HEK293 (cell line): ENCODE data around the gene LIN7C.

Experiments used
- CTCF ChIP-seq: fragments of 450-650 bp; formaldehyde crosslinking; IDR thresholded peaks from 2 replicates; pipeline ENCODE4 v1.5.1; 2016; ENCODE audit warnings: missing biosample characterization, missing genetic modification characterization
- SETDB1 ChIP-seq: IDR thresholded peaks from one replicate; pipeline ENCODE4 v1.6.1; 2017; ENCODE audit warnings: mild to moderate bottlenecking, low read length, moderate library complexity, mixed read lengths; ENCODE audit not compliant: insufficient read length
- YY1 ChIP-seq: fragments of 450-650 bp; formaldehyde crosslinking; IDR thresholded peaks from 2 replicates; pipeline ENCODE4 v1.5.1; 2018; ENCODE audit warnings: missing biosample characterization, missing genetic modification characterization
- ZNF449 ChIP-seq: fragments of 450-650 bp; formaldehyde crosslinking; IDR thresholded peaks from 2 replicates; pipeline ENCODE4 v1.5.1; 2017; ENCODE audit warnings: missing biosample characterization, mild to moderate bottlenecking, missing genetic modification characterization, moderate library complexity
- ZNF600 ChIP-seq: fragments of 450-650 bp; formaldehyde crosslinking; IDR thresholded peaks from 2 replicates; pipeline ENCODE4 v1.5.1; 2016; ENCODE audit warnings: missing biosample characterization, missing genetic modification characterization
- ZNF830 ChIP-seq: fragments of 450-650 bp; IDR thresholded peaks from 2 replicates; pipeline ENCODE4 v1.5.0; 2018; ENCODE audit warnings: missing biosample characterization, missing genetic modification characterization, low read depth, mild to moderate bottlenecking, moderate library complexity
- ZXDB ChIP-seq: fragments of 450-650 bp; formaldehyde crosslinking; IDR thresholded peaks from 2 replicates; pipeline ENCODE4 v1.5.1; 2016; ENCODE audit warnings: missing biosample characterization, missing genetic modification characterization

GRCh38 chr11:27555264-27555663 lies 48.7 kb upstream of the LIN7C start:
- TF ChIP-seq ZXDB (tag by site-specific recombination), result no peak
- no peak for TF ChIP-seq ZNF830
- TF ChIP-seq CTCF, result no peak
- TF ChIP-seq ZNF600 (tag by site-specific recombination), result no peak
- TF ChIP-seq SETDB1, result no peak
- TF ChIP-seq ZNF449 (tag by site-specific recombination), result no peak
- TF ChIP-seq YY1 (tag by site-specific recombination), result no peak
